Heart left ventricle (tissue), 16 donors: ENCODE results near the gene RCC2. TPM values are rescaled to one million over a fixed set of nuclear protein-coding genes. Genes with fewer than 3 reads are reported as not detected.

Experiments used
- ATAC-seq, 4 donors: fragments of 200-7000 bp; cut with Tn5 transposase; one replicate each; pipeline ENCODE4 v1.9.1; 2020 to 2022; ENCODE audit warnings: moderate library complexity in 4 of 4, mild to moderate bottlenecking in 3 of 4, moderate number of reproducible peaks in 1 of 4
- DNase-seq, 5 donors: peaks; one replicate each; pipeline ENCODE4 v3.0.0-alpha.2; 2020
- H3K27ac ChIP-seq, 12 donors: fragments of 200-600 bp; sonication (generic) in 4 of 12; one replicate each; pipeline versions ENCODE4 v1.5.0 to v1.8.0; 2016 to 2022; ENCODE audit warnings: mild to moderate bottlenecking in 2 of 12
- H3K27me3 ChIP-seq, 9 donors: fragments of 200-600 bp; sonication (generic) in 2 of 9; one replicate each; pipeline versions ENCODE4 v1.5.1 to v1.8.0; 2016 to 2022; ENCODE audit warnings: mild to moderate bottlenecking in 3 of 9
- H3K36me3 ChIP-seq, 9 donors: fragments of 200-600 bp; sonication (generic) in 2 of 9; one replicate each; pipeline versions ENCODE4 v1.5.0 to v1.8.0; 2018 to 2022; ENCODE audit warnings: mild to moderate bottlenecking in 2 of 9
- H3K4me1 ChIP-seq, 12 donors: fragments of 200-600 bp; sonication (generic) in 4 of 12; one replicate each; pipeline versions ENCODE4 v1.5.0 to v1.8.0; 2016 to 2022; ENCODE audit warnings: mild to moderate bottlenecking in 3 of 12
- H3K4me3 ChIP-seq, 12 donors: fragments of 200-600 bp; sonication (generic) in 4 of 12; one replicate each; pipeline versions ENCODE4 v1.5.0 to v1.8.0; 2017 to 2022; ENCODE audit warnings: mild to moderate bottlenecking in 9 of 12, moderate library complexity in 4 of 12
- H3K9me3 ChIP-seq, 12 donors: fragments of 200-600 bp; sonication (generic) in 4 of 12; one replicate each; pipeline versions ENCODE4 v1.5.0 to v1.8.0; 2016 to 2022; ENCODE audit warnings: mild to moderate bottlenecking in 1 of 12
- CTCF ChIP-seq, 12 donors: fragments of 200-600 bp; sonication (generic) in 4 of 12; IDR thresholded peaks; one replicate each; pipeline versions ENCODE4 v1.5.0 to v1.8.0; 2018 to 2022; ENCODE audit warnings: antibody characterized with exemption in 12 of 12, mild to moderate bottlenecking in 5 of 12
- POLR2A ChIP-seq, 2 donors: fragments of 450-650 bp; IDR thresholded peaks; one replicate each; pipeline ENCODE4 v1.6.1; 2017; ENCODE audit warnings: antibody characterized with exemption in 2 of 2, mild to moderate bottlenecking in 2 of 2, moderate library complexity in 2 of 2
- WGBS, 4 donors: extraction: QIAGEN DNeasy Blood & Tissue Kit in 2 of 4; methylation state at CpG; one replicate each; pipeline versions ENCODE4 v1.1.5 to v1.1.7; 2013 to 2018; 5-methylcytosine and 5-hydroxymethylcytosine counted together
- intact Hi-C, 10 donors: fragments of 100-400 bp; cut with DNase I; formaldehyde crosslinking; loops; one replicate each; pipeline versions ENCODE4 v1.11.1 to v1.14.2; 2022
- polyA plus RNA-seq, 2 donors: library from polyadenylated mRNA; stranded (reverse); fragments of 200-250 nt; gene quantifications; one replicate each; pipeline ENCODE4 v1.2.3, GENCODE V29; 2013
- total RNA-seq, 9 donors: library from RNA; depleted of rRNA in 2 of 9; stranded (reverse); fragments of >200 nt in 2 of 9; fragmentation: NEBNext Ultra II Directional in 3 of 9; extraction: Animal tissue kit (Norgen Biotek cat#: 25700) in 3 of 9; gene quantifications; one replicate each; pipeline versions ENCODE4 v1.1.0 to v1.2.4, GENCODE V29; 2016 to 2023
- donor health status: ischemic (EF 13 %, LVEDD 7.1; RV severe dilation, severe dysfunction).
- donor health status: healthy with polysubstance abuse.
- donor health status: DM: no; HTN: yes; CAD: no.
- donor health status: DM: no; HTN: no; CAD: no.
- donor health status: ischemic (EF 25% LVEDD 6.9; RV normal size, moderate dysfunction).
- donor health status: ischemic (EF 25% LVEDD 5.7; RV mildly dilated, moderate dysfunction).
- donor health status: healthy.
- donor health status: DM: yes; HTN: yes; CAD: no.
- donor health status: ischemic (EF 35%, LVEDD 5.7; RV mildly dilated, moderate dysfunction).
- donor health status: nonischemic (EF 11% LVEDD 7.7; RV severe dilation, severe dysfunction).
- donor health status: DM: yes; HTN: yes; CAD: no.
- donor health status: PGD.
- donor health status: ischemic (EF 29% LVEDD 5.4; RV normal size, mild dysfunction).
- donor health status: nonischemic (EF 23%, LVEDD 6.1; RV moderate dilation, normal function).

The RCC2 gene
- total and polyA plus RNA-seq, 11 donors: 6.1 to 39.1 (median 14.3) TPM

- Histone ChIP-seq H3K27ac (peak overlapping the region in 10 of 12 donors; percentile 36 to 81 (median 59)), H3K36me3 (peaks cover 0 to 100% (median 63%) of the 10 kb centered on the region in 9 donors), H3K4me1 (peaks cover 0 to 29% (median 18%) of the 10 kb centered on the region in 12 donors), H3K27me3 (no peaks in the 10 kb centered on the region), H3K4me3 (peak overlapping the region in 1 of 12 donors; percentile 13), H3K9me3 (no peaks in the 10 kb centered on the region)
- 25 to 36% (median 28%) methylated on average over 28 to 42 of the region's 42 CpGs for WGBS, 4 donors
- peak; percentile 72 to 88 (median 76) for DNase-seq
- peak in 1 of 2 donors; percentile 23 for TF ChIP-seq POLR2A (IDR thresholded peaks at IDR 0.05)
- TF ChIP-seq CTCF (IDR thresholded peaks at IDR 0.05): peak; percentile 99 to 100 (median 99)
- intact Hi-C loops: loop anchor here in 9 of 10 donors (1.0 to 10.0 kb wide), 8 partner anchors 19 to 195 kb away; partner anchors contain the start of gene RCC2 (in 2 of the 9)
- ATAC-seq: peak; percentile 47 to 88 (median 84)
These were observed 19.7 kb downstream of the RCC2 start for GRCh38 chr1:17419626-17420328.

GRCh38 chr1:17416389-17416788 lies 23.1 kb downstream of the RCC2 start:
- no peaks in the 10 kb centered on the region for H3K9me3 ChIP-seq
- H3K27me3 ChIP-seq: no peaks in the 10 kb centered on the region
- no peak overlapping the region for H3K27ac ChIP-seq
- peaks cover 0 to 11% (median 5%) of the 10 kb centered on the region in 12 donors for H3K4me1 ChIP-seq
- 93 to 95% (median 94%) methylated on average over 20 of the region's 20 CpGs for WGBS, 4 donors
- peaks cover 0 to 100% (median 82%) of the 10 kb centered on the region in 9 donors for H3K36me3 ChIP-seq
- TF ChIP-seq CTCF (IDR thresholded peaks at IDR 0.05): no peak
- TF ChIP-seq POLR2A (IDR thresholded peaks at IDR 0.05): no peak
- no peak for ATAC-seq
- H3K4me3 ChIP-seq: no peak overlapping the region
- intact Hi-C loops: no loop called here
- no peak for DNase-seq

GRCh38 chr1:17414022-17414421 lies 25.5 kb downstream of the RCC2 start:
- TF ChIP-seq CTCF (IDR thresholded peaks at IDR 0.05): no peak
- TF ChIP-seq POLR2A (IDR thresholded peaks at IDR 0.05): no peak
- no peak for ATAC-seq
- Histone ChIP-seq H3K4me1 (peaks cover 0 to 8% (median 0%) of the 10 kb centered on the region in 12 donors), H3K9me3 (no peaks in the 10 kb centered on the region), H3K36me3 (peaks cover 0 to 100% (median 94%) of the 10 kb centered on the region in 9 donors), H3K27me3 (no peaks in the 10 kb centered on the region), H3K4me3 (no peak overlapping the region), H3K27ac (no peak overlapping the region)
- intact Hi-C loops: loop anchor here in 1 of 10 donors (5.0 kb wide), 1 partner anchor 68 kb away; no protein-coding TSS in a partner anchor
- no peak for DNase-seq
- 83 to 93% (median 92%) methylated on average over 2 of the region's 2 CpGs for WGBS, 4 donors

GRCh38 chr1:17412093-17412870 lies 27.2 kb downstream of the RCC2 start:
- Histone ChIP-seq H3K4me3 (no peak overlapping the region), H3K27me3 (no peaks in the 10 kb centered on the region), H3K4me1 (peaks cover 0 to 6% (median 0%) of the 10 kb centered on the region in 12 donors), H3K36me3 (peaks cover 0 to 100% (median 93%) of the 10 kb centered on the region in 9 donors), H3K9me3 (no peaks in the 10 kb centered on the region), H3K27ac (no peak overlapping the region)
- DNase-seq (no peak), ATAC-seq (peak in 1 of 4 donors; percentile 17)
- no peak for TF ChIP-seq POLR2A (IDR thresholded peaks at IDR 0.05)
- TF ChIP-seq CTCF (IDR thresholded peaks at IDR 0.05): no peak
- 79 to 84% (median 83%) methylated on average over 16 of the region's 16 CpGs for WGBS, 4 donors
- intact Hi-C loops: loop anchor here in 1 of 10 donors (5.0 kb wide), 1 partner anchor 70 kb away; no protein-coding TSS in a partner anchor
